ENCODE data around the gene CDX2.

Gene CDX2

DNA sequence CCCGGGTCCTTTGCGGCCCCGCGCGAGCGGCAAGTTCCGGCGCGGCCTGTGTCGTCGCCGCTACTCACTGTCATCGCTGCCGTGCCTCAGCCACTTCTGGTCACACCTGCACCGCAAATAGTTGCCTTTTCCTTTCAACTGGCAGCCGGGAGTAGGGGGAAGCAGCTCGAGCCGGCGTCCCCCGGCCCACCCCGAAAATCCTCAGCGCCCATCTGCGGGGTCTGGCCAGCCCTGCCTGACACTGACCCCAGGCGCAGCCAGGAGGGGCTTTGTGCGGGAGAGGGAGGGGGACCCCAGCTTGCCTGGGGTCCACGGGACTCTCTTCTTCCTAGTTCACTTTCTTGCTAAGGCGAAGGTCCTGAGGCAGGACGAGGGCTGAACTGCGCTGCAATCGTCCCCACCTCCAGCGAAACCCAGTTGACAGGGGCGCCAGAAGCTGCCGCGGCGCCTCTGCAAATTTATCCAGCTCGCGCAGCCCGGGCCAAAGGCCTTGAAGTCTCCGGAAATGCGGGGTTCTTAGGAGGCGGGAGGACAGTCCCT is 47.6 kb downstream of the CDX2 start:
- no peak for TF ChIP-seq POLR2AphosphoS5 (IDR thresholded peaks at IDR 0.05; ENCODE audit: low read depth, low read length)
- TF ChIP-seq FOXP2 (optimal IDR thresholded peaks at IDR 0.05; ENCODE audit: borderline replicate concordance, extremely low read depth, extremely low read length, insufficient read depth), result no peak

DNA sequence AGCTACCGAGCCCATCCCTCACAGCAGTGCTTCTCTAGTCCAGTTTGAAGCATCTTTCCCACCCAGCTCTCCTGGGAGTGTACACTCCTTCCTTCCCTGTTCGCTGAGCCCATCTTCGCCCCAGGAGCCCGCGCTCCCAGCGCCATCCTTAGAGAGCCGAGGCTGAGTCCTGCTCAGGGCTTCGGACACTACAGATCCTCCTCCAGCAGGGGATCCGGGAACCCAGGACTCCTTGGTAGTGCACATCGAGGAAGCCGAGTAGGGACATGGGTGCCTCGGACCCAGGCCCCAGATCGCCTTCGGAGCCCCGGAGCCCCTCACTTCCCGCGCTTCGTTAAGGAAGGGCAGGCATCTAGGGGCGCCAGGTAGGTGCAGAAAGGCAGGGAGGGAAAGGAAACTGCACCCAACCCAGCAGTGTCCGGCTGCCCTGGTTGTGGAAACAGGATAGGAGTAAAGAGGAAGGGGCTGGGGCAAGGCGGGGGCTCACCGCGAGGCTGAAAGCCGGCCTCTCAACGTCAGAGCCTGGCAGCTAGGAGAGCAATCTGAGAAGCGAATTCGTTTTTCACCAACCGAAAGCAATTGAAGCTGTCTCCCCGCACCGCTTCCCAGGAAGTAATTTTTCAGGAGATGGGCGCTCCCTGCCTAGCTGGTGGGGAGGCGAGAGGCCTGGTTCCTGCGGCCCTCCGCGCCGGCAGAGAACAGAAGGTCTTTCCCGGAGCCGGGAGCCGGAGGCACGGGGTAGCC is 48.3 kb downstream of the CDX2 start:
- TF ChIP-seq POLR2AphosphoS5 (IDR thresholded peaks at IDR 0.05; ENCODE audit: low read depth, low read length) (no peak), TAF1 (IDR thresholded peaks at IDR 0.05; ENCODE audit: borderline replicate concordance, insufficient read depth, low read length) (no peak), FOXP2 (optimal IDR thresholded peaks at IDR 0.05; ENCODE audit: borderline replicate concordance, extremely low read depth, extremely low read length, insufficient read depth) (no peak), SIN3A (IDR thresholded peaks at IDR 0.05; ENCODE audit: borderline replicate concordance, insufficient read depth, low read length) (no peak)
- TF ChIP-seq, protein P1, sequence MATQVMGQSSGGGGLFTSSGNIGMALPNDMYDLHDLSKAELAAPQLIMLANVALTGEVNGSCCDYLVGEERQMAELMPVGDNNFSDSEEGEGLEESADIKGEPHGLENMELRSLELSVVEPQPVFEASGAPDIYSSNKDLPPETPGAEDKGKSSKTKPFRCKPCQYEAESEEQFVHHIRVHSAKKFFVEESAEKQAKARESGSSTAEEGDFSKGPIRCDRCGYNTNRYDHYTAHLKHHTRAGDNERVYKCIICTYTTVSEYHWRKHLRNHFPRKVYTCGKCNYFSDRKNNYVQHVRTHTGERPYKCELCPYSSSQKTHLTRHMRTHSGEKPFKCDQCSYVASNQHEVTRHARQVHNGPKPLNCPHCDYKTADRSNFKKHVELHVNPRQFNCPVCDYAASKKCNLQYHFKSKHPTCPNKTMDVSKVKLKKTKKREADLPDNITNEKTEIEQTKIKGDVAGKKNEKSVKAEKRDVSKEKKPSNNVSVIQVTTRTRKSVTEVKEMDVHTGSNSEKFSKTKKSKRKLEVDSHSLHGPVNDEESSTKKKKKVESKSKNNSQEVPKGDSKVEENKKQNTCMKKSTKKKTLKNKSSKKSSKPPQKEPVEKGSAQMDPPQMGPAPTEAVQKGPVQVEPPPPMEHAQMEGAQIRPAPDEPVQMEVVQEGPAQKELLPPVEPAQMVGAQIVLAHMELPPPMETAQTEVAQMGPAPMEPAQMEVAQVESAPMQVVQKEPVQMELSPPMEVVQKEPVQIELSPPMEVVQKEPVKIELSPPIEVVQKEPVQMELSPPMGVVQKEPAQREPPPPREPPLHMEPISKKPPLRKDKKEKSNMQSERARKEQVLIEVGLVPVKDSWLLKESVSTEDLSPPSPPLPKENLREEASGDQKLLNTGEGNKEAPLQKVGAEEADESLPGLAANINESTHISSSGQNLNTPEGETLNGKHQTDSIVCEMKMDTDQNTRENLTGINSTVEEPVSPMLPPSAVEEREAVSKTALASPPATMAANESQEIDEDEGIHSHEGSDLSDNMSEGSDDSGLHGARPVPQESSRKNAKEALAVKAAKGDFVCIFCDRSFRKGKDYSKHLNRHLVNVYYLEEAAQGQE (IDR thresholded peaks at IDR 0.05; ENCODE audit: insufficient read depth in 1 of 2, low read depth in 2 of 2, low read length in 2 of 2), result no peak

DNA sequence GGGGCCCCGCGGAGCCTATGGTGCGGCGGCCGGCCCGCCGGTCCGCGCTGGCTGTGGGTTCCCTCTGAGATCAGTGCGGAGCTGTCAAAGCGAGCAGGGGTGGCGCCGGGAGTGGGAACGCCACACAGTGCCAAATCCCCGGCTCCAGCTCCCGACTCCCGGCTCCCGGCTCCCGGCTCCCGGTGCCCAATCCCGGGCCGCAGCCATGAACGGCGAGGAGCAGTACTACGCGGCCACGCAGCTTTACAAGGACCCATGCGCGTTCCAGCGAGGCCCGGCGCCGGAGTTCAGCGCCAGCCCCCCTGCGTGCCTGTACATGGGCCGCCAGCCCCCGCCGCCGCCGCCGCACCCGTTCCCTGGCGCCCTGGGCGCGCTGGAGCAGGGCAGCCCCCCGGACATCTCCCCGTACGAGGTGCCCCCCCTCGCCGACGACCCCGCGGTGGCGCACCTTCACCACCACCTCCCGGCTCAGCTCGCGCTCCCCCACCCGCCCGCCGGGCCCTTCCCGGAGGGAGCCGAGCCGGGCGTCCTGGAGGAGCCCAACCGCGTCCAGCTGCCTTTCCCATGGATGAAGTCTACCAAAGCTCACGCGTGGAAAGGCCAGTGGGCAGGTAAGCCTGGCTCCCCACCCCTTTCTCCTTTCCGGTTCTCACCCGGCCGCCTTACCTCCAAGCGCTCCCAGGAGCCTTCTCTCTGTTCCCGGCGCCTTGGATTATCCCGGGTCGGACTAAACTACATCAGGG is 49.0 kb downstream of the CDX2 start, which contains the start of gene PDX1:
TSS of gene PDX1 (plus strand) at position 67 of the 743 bp plus-strand sequence. CDS start at position 206, 139 bp downstream.
- TF ChIP-seq, protein P1 (IDR thresholded peaks at IDR 0.05; ENCODE audit: insufficient read depth in 1 of 2, low read depth in 2 of 2, low read length in 2 of 2), result no peak
- no peak for TF ChIP-seq SIN3A (IDR thresholded peaks at IDR 0.05; ENCODE audit: borderline replicate concordance, insufficient read depth, low read length)
- TF ChIP-seq TAF1 (IDR thresholded peaks at IDR 0.05; ENCODE audit: borderline replicate concordance, insufficient read depth, low read length), result no peak
- TF ChIP-seq FOXP2 (optimal IDR thresholded peaks at IDR 0.05; ENCODE audit: borderline replicate concordance, extremely low read depth, extremely low read length, insufficient read depth), result no peak
- TF ChIP-seq POLR2AphosphoS5 (IDR thresholded peaks at IDR 0.05; ENCODE audit: low read depth, low read length), result no peak

DNA sequence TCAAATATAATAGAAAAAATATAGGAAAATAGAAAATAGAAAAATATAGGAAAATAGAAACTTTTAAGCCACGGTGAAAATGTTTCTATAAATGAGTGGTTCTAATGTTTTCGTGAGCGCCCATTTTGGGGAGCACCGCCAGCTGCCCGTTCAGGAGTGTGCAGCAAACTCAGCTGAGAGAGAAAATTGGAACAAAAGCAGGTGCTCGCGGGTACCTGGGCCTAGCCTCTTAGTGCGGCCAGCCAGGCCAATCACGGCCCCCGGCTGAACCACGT is 49.5 kb downstream of the CDX2 start:
- no peak for TF ChIP-seq POLR2AphosphoS5 (IDR thresholded peaks at IDR 0.05; ENCODE audit: low read depth, low read length)
- TF ChIP-seq FOXP2 (optimal IDR thresholded peaks at IDR 0.05; ENCODE audit: borderline replicate concordance, extremely low read depth, extremely low read length, insufficient read depth), result no peak
- TF ChIP-seq SIN3A (IDR thresholded peaks at IDR 0.05; ENCODE audit: borderline replicate concordance, insufficient read depth, low read length), result no peak
- TF ChIP-seq, protein P1 (IDR thresholded peaks at IDR 0.05; ENCODE audit: insufficient read depth in 1 of 2, low read depth in 2 of 2, low read length in 2 of 2), result no peak
- no peak for TF ChIP-seq TAF1 (IDR thresholded peaks at IDR 0.05; ENCODE audit: borderline replicate concordance, insufficient read depth, low read length)

DNA sequence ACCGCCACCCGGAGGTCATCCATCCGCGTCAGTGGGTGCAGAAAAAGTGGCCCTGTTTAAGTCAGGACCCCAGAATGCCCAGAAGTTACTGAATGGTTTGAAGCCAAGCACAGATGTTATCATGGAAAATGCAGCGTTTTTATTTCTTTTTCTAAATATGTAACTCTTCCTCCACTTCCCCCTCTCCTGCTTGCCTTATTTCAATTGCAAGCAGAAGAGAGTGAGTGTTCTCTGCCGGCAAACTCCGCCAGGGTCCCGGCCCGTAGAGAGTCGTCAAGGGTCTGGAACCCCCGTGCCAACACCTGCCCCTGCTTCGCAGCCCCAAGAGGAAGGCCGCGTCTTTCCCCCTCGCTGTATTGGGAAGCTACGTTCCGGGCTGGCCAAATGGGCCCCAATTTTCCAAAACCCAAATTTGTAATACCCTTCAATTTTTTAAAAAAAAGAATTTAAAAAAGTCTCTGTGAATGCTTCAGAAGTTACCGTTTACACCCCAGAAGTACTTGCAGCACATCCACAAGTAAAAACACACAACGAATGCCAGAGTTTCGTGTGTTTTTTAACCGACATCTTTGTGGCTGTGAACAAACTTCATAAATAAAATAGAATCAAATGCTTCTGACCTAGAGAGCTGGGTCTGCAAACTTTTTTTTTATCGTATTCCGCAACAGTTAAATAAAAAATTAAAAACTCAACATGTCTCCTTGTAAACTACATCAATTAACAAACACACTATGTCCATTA is 50.0 kb downstream of the CDX2 start:
- TF ChIP-seq POLR2AphosphoS5 (IDR thresholded peaks at IDR 0.05; ENCODE audit: low read depth, low read length), result no peak
- TF ChIP-seq, protein P1 (IDR thresholded peaks at IDR 0.05; ENCODE audit: insufficient read depth in 1 of 2, low read depth in 2 of 2, low read length in 2 of 2), result no peak
- no peak for TF ChIP-seq TAF1 (IDR thresholded peaks at IDR 0.05; ENCODE audit: borderline replicate concordance, insufficient read depth, low read length)
- no peak for TF ChIP-seq FOXP2 (optimal IDR thresholded peaks at IDR 0.05; ENCODE audit: borderline replicate concordance, extremely low read depth, extremely low read length, insufficient read depth)
- no peak for TF ChIP-seq SIN3A (IDR thresholded peaks at IDR 0.05; ENCODE audit: borderline replicate concordance, insufficient read depth, low read length)

Data from PFSK-1 (cell line).